NCI-H128 (cell line): ENCODE results near the gene FRMD5.
"Not testable (repeated sequence)": the region's sequence is repeated elsewhere in the genome, so short reads cannot be mapped to it uniquely, and the experiment has no call there.

Experiments
- DNase-seq: peaks from one replicate; lab custom pipeline; 2025; ENCODE audit not compliant: unreplicated experiment; lab: John Stamatoyannopoulos, UW

Gene FRMD5

GRCh38 chr15:44034933-44035624 is 160.0 kb downstream of the FRMD5 start:
- no peak for DNase-seq

- DNase-seq, result no peak
These were observed 160.7 kb downstream of the FRMD5 start for GRCh38 chr15:44034334-44034733.

DNA sequence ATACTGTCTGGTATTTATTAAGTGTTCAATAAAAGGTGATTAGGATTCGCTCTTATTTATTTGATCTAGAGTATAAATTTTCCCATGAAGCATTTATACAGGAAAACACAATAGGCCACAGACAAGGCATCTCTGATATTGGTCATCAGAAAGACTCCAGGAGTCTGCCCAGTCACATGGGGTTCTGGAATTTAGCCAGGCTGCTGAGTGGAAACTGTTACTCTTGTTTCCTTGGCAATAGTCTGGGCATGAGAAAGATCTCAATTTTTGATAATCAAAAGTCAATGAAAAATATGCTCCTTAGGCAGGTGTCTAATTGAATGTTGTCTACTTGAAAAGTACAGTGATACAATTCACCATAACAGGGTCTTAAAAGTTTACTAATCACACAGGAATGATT is 161.2 kb downstream of the FRMD5 start:
- DNase-seq, result no peak

DNA sequence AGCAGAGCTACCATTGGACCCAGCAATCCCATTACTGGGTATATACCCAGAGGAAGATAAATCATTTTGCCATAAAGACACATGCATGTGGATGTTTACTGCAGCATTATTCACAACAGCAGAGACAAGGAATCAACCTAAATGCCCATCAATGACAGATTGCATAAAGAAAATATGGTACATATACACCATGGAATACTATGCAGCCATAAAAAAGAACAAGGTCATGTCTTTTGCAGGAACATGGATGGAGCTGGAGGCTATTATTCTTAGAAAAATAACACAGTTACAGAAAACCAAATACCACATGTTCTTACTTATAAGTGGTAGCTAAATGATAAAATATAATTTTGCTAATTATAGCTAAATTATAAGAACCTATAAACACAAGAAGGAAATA is 162.3 kb downstream of the FRMD5 start:
- DNase-seq, result not testable (repeated sequence)

DNA sequence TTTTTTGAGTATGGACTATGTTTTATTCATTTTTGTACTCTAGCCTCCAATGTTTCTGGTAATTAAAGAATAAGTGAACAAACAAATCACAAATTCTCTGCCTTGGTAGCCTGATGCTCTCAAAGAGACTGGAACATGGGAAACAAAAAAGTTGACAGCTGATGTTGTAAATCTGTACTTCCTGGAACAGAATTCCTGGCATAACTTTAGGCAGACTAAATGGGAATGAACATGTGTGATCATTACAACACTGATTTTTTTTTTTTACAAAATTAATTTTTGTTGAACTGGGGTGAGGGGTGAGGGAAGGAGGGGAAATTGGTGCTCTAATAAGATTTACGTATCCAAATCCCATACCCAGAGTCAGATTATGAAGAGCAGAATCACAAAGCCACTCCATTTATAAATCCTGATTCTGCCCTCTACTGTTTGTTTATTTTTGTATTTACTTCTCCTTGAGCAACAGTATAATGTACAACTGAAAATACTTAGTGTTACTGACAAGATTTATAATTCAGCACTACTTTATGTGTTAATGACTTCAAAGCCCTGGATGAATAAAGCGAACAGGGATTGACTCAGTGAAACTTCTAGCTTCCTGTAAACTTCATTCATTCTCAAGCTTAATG is 165.0 kb downstream of the FRMD5 start:
- no peak for DNase-seq

- DNase-seq, result no peak
These were observed 166.1 kb downstream of the FRMD5 start for GRCh38 chr15:44029003-44029402.

- DNase-seq, result no peak
These were observed 166.7 kb downstream of the FRMD5 start for GRCh38 chr15:44028349-44028748.

DNA sequence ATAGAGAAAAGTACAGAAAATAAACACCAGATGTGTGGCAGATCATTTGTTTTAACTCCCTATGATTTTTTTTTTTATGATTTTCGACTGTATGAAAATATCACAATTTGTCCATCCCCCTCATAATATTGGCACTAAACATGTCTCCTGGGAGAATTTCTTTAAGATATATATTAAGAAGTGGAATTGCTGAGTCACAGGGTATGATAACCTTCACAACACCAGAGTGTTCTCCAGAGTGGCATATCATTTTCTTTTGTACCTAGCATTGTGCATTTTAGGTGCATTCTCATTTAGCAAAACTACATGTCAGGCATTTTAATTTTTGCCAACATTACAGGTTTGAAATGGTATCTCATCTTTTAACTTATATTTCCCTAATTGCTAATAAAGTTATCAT is 170.9 kb downstream of the FRMD5 start:
- DNase-seq, result no peak

DNA sequence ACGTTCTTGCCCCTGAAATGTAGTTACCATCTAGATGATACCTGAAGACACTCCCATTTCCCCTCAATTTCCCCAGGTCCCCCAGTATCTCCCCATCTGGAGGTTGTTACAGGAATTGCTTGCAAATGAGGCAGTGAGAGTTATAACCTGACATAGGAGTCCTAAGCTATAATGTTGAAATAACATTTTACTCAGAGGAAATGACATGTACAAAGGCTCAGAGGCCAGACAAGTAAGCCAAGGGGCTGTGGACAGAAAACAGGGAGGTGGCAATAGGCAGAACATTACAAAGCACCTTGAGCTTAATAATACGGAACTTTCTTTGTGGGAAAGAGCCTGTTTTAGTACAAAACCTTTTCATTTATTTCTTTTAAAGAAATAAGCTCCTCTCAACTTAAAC is 171.9 kb downstream of the FRMD5 start:
- DNase-seq, result no peak

DNA sequence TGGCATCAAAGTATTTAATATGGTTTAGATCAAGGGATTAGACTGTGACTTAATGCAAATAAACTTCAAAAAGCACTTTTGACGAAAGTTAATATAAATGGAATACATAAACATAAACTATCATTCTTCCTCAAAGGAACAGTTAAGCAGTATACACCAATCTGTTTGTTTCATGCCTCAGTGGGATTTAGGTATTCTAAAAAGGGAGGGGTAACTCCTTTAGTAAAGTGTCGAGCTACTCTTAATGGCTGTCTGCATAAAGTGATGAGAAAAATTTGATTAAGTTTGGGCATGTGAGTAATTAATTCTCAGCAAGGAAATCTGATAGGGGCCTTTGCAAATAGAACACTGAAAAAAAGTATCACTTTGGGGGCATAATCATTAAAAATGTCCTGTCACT is 176.9 kb downstream of the FRMD5 start:
- DNase-seq, result no peak

GRCh38 chr15:44015545-44016305 is 179.3 kb downstream of the FRMD5 start:
- DNase-seq, result no peak

- DNase-seq, result no peak
These were observed 183.7 kb downstream of the FRMD5 start for GRCh38 chr15:44011238-44011854.

DNA sequence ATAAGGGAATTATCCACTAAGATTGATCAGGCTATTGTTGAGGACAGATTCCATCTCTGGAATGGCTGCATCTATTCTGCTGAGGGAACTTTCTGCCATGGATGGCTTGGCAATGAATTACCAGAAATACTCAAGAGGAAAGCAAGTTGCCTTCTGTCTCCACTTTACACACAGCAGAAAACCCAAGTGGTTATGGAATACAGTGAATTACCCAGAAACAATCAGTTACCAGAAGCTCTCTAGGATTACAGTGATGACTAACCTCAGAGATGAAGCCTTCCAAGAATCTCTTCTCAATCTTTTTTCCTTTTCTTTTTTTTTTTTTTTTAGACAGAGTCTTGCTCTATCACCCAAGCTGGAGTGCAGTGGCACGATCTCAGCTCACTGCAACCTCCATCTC is 185.0 kb downstream of the FRMD5 start:
- DNase-seq, result no peak

DNA sequence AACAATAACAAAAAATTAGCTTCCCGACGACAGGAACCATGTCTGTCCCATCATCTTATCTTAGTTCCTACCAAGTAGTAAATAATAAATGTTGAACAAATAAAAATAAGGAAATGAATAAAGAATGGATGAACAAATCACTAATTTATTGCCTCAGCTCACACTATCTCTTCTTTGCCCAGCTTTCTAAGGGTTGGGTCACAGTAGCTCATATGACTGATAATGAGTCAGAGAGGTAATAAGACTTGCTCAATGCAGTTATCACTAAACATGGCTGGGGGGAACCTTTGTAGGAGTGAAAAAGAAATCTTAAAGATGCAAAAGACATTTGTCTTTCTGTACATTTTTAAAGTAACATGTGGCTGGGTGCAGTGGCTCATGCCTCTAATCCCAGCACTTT is 186.0 kb downstream of the FRMD5 start:
- DNase-seq, result no peak

- DNase-seq, result not testable (repeated sequence)
These were observed 194.8 kb downstream of the FRMD5 start for GRCh38 chr15:44000248-44000647.

DNA sequence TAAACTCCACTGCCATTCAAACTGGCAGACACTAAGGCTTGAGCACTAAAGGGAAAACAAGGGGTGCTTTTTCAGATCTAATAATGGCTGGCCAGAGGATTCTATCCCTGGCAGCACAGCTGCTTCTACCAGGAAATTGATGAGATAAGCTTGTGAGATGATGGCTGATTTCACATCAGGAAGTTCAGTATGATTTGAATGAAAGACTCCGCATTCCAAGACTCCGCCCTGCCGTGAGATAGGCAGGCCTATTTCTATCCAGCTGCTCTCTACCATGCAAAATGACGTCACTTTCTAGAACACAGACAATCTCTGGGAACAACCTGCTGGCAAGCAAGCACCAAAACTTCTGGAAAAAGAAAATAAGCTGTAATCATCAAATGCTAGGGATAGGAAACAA is 196.5 kb downstream of the FRMD5 start:
- DNase-seq, result no peak

DNA sequence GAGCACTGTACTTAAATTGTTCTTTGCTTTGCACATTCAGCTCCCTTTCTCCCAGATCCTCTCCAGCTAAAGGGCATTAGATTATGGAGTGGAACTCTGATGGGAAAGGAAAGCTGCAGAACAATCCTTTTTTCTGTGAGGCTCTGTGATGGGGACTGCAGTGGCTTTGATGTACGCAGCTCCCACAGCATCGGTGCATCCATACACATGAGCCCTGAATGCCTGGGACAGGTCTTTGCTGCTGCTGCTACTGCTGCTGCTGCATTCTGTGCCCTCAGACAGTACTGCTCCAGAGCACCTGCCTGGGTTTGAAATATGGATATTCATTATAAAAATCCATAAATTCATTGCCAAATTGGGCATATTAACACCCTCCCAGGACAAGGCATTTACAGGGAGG is 203.9 kb downstream of the FRMD5 start:
- no peak for DNase-seq

DNA sequence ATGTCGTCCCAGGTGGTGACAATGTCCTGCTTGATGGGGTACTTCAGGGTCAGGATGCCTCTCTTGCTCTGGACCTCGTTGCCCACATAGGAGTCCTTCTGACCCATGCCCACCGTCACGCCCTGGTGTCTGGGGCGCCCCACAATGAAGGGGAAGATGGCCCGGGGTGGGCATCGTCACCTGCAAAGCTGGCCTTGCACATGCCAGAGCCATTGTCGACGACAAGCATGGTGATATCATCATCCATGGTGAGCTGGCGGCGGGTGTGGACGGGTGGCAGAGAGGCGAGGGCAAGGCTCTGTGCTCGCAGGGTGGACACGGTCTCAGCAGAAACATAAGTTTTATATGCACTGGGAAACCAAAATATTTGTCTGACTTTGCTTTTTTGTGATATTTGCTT is 205.1 kb downstream of the FRMD5 start:
- no peak for DNase-seq

DNA sequence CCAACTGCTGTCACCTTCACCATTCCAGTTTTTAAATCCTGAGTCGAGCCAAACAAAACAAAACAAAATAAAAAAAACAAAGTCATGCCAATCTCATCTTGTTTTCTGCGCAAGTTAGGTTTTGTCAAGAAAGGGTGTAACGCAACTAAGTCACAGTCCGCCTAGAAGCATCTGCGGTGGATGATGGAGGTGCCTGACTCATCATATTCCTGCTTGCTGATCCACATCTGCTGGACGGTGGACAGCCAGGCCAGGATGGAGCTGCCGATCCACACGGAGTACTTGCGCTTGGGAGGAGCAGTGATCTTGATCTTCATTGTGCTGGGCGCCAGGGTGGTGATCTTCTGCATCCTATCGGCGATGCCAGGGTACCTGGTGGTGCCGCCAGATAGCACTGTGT is 206.2 kb downstream of the FRMD5 start:
- no peak for DNase-seq

DNA sequence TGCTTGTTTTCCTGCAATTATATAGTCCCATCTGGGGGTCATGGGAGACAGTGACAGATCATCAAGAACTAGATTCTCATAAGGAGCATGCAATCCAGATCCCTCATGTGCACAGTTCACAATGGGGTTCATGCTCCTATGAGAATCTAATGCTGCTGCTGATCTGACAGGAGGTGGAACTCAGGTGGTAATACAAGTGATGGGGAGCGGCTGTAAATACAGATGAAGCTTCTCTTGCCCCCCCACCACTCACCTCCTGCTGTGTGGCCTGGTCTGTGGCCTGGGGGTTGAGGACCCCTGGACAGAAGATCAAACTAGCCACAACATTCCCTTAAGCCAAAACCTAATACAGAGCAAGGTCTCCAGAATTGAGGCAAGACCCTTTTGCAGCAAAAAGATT is 207.1 kb downstream of the FRMD5 start:
- DNase-seq, result no peak

GRCh38 chr15:43985976-43986680 is 208.9 kb downstream of the FRMD5 start:
- no peak for DNase-seq
